ENCODE measurements around the gene PRR12.
A peak's percentile ranks its signal among the peaks of the same experiment; 100 is the strongest.

DNA sequence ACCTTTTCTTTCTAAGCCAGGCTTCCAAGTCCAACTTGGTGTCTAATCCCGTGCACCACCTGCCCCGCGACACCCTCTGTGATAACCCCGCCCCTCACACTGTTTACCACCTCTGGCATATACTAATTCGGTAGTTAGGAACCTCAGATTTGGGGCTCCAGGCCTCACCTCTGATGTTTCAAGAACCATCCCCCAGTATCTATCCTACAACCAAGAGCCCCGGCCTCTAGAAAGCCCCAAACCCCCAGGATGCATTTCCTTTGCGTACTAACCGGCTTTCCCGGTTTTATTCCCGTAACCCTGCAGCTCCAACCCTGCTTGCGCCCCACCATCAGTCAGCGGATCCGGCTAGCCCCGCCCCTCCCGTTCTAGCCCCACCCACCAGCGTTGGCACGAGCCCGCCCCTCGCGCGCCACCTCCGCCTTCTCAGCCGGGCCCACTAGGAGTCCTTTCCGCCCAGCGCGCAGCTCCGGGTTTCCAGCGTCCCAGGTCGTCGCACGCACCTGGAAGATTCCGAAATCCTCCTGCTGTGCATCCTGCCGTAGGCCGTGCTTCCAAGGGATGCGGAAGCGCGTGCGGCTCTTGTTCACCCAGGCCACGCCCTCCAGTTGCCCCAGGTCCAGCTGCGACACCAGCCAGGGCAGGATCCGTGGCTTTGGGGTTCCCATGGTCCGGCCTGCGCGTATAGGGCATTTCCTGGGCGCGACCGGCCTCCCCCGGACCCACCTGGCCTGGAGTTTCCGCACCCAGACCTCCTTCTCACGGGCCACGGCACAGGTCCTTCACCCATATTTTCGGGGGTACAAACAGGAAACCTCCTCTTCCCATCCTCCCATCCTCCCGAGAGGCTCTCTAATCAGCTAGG, 73.4 kb downstream of the PRR12 start:
- TF ChIP-seq, protein P1, sequence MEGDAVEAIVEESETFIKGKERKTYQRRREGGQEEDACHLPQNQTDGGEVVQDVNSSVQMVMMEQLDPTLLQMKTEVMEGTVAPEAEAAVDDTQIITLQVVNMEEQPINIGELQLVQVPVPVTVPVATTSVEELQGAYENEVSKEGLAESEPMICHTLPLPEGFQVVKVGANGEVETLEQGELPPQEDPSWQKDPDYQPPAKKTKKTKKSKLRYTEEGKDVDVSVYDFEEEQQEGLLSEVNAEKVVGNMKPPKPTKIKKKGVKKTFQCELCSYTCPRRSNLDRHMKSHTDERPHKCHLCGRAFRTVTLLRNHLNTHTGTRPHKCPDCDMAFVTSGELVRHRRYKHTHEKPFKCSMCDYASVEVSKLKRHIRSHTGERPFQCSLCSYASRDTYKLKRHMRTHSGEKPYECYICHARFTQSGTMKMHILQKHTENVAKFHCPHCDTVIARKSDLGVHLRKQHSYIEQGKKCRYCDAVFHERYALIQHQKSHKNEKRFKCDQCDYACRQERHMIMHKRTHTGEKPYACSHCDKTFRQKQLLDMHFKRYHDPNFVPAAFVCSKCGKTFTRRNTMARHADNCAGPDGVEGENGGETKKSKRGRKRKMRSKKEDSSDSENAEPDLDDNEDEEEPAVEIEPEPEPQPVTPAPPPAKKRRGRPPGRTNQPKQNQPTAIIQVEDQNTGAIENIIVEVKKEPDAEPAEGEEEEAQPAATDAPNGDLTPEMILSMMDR (IDR thresholded peaks at IDR 0.05), result peak in 2 of 3 donors; percentile 43 to 66
- peak; percentile 46 for TF ChIP-seq POLR2A (IDR thresholded peaks at IDR 0.05)
